Activated T-cell treated with anti-CD3 and anti-CD28 coated beads for 24 hours (primary cell): ENCODE measurements around the gene ATP6AP2.
A peak's percentile ranks its signal among the peaks of the same experiment; 100 is the strongest.

Experiments
- DNase-seq: peaks from one replicate; pipeline ENCODE4 v3.0.0-alpha.2; 2020; ENCODE audit warnings: low read depth

ATP6AP2 gene

DNA sequence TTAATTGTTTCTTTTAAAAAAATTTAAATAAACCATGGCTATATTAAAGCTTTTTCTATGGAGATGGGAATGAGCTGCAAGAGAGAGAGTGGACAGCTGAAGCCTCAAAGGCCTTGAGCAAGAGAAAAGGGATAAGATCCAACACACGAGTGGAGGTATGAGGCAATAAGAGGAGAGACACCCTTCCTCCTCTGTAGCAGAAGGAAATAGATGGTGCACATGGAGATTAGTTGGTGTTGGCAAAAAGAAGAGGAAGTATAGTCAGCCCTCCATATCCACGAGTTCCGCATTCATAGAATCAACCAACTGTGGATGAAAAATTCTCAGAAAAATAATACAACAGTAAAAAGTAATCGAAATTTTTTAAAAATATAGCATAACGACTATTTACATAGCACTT lies 63.4 kb downstream of the ATP6AP2 start:
- no peak for DNase-seq

- no peak for DNase-seq
Measured at GRCh38 chrX:40644821-40645358, 64.1 kb downstream of the ATP6AP2 start.

GRCh38 chrX:40646489-40647306 lies 65.9 kb downstream of the ATP6AP2 start:
- DNase-seq, result no peak

- peak; percentile 87 for DNase-seq
Measured at GRCh38 chrX:40647307-40648197, 66.8 kb downstream of the ATP6AP2 start, which contains the start of gene CXorf38. Gene CXorf38, minus strand, starts transcription at chrX:40647561. Its CDS starts 41 bp downstream, at chrX:40647520.

DNA sequence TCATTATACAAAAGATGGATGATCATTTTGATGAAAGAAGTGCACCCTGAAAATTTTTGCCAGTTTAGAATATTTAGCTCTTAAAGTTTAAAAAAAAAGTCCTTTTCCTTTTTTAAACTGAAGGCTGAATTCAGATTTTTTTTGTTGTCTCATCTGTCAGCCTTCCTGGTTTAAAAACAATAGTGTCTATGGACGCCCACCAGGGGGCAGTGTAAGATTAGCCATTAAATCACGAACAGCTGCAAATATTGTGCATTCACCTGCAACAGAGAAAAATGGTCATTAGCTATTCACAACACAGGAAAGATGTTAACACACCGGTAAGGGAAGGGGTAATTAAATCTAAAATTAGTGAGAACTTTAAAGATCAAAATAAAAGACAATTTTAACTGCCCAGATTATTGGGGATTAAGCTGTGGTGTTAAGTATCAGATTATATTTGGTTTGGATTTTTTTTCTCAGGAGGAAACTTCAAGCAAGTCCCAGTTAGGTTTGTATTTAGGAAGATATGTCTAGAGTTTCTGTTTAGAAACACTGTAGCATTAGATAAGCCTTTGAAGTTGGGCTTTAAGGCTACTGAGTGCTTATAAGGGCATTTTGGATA lies 71.0 kb downstream of the ATP6AP2 start:
- DNase-seq, result peak; percentile 47

DNA sequence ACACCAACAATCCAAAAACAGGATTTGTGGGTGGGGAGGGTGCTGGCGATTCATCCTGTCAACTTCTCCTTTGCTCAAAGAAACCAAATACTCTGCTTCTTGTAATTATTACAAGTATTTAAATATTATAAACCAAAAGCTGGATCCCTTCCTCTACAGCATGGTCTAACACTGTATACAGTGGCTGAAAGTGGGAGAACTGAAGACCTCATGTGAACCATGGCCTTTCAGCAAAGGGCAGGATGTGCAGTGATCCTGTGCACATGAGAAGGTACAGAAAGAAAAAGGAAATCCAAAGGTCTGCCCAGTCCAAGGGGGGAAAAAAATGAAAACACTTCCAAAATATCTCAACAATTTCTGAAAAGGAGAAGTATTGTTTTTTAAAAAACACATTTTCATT lies 71.9 kb downstream of the ATP6AP2 start:
- DNase-seq, result no peak

DNA sequence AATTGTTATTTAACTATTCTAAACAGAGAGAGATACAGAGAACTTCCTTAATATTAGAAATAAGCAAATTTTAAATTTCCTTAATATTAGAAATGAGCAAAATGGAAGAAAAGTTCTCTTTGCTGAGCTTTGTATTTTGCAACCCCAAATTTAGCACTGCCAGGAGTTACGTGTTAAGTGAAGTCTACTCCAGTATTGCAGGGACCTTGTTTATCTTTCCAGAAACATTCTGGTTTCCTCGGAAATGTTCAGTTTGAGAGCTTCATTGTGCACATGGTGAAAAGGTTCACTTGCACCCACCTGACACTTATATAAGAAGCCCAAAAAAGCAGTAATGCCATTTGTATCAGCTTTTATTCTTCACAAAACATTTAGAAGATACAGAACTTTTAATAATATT lies 72.8 kb downstream of the ATP6AP2 start:
- no peak for DNase-seq
